ENCODE data around the gene KDM1A. TPM values are rescaled to one million over a fixed set of nuclear protein-coding genes. Genes with fewer than 3 reads are reported as not detected.
A peak's percentile ranks its signal among the peaks of the same experiment; 100 is the strongest.

Gene KDM1A
- total RNA-seq, 1 experiment from 2014 or later = 204 TPM

GRCh38 chr1:23103001-23103889, 84.0 kb downstream of the KDM1A start:
- Histone ChIP-seq H2BK5ac (ENCODE audit: insufficient read length, low read length) (no peak overlapping the region), H3K23me2 (ENCODE audit: insufficient read length, low read depth, low read length, poor library complexity, severe bottlenecking) (no peaks in the 10 kb centered on the region), H3K79me2 (ENCODE audit: insufficient read depth, low read length) (no peaks in the 10 kb centered on the region), H2BK20ac (ENCODE audit: low read depth, low read length, poor library complexity, severe bottlenecking) (no peak overlapping the region), H3K27me3 (ENCODE audit: insufficient read depth, low read length) (no peaks in the 10 kb centered on the region), H3T11ph (ENCODE audit: low read length) (no peak overlapping the region), H4K8ac (replicated peaks; ENCODE audit: insufficient read length, low read depth, low read length) (no peak overlapping the region), H3K9me3 (ENCODE audit: control insufficient read depth, low read depth, low read length) (no peaks in the 10 kb centered on the region), H3K18ac (ENCODE audit: insufficient read length, low read depth, low read length) (no peak overlapping the region), H3K79me1 (ENCODE audit: insufficient read depth, low read depth, low read length, poor library complexity, severe bottlenecking) (peaks cover 3% of the 10 kb centered on the region), H2BK120ac (ENCODE audit: low read depth, low read length, poor library complexity, severe bottlenecking) (no peak overlapping the region), H3K4ac (ENCODE audit: low read depth, low read length) (no peak overlapping the region), H3K4me1 (ENCODE audit: insufficient read depth, low read length) (peaks cover 10% of the 10 kb centered on the region; the same call in 1 of the 2 replicates), H3K9ac (ENCODE audit: extremely low read depth, insufficient read length, low read length) (no peak overlapping the region), H3K4me2 (ENCODE audit: insufficient read depth, insufficient read length, low read length) (no peak overlapping the region), H2BK12ac (ENCODE audit: insufficient read length, low read depth, low read length) (no peak overlapping the region), H3K14ac (ENCODE audit: insufficient read depth, low read length) (no peak overlapping the region), H3K56ac (ENCODE audit: insufficient read length, low read depth, low read length) (no peak overlapping the region), H4K20me1 (ENCODE audit: control insufficient read depth, insufficient read depth, insufficient read length) (no peaks in the 10 kb centered on the region), H2BK15ac (ENCODE audit: low read depth, low read length) (no peak overlapping the region), H4K91ac (ENCODE audit: insufficient read length, low read depth, low read length) (no peak overlapping the region), H4K5ac (ENCODE audit: insufficient read length, low read depth, low read length) (no peak overlapping the region), H3K23ac (ENCODE audit: insufficient read length, low read depth, low read length) (no peak overlapping the region), H2AK5ac (ENCODE audit: insufficient read length, low read length) (no peak overlapping the region), H2AFZ (ENCODE audit: low read length) (no peak overlapping the region), H3K27ac (ENCODE audit: insufficient read length, low read depth, low read length) (no peak overlapping the region)
- peaks cover 6 to 22% (median 20%) of the 10 kb centered on the region in 3 experiments; a peak in 5 of 7 replicates for H3K36me3 Mint-ChIP-seq (ENCODE audit: insufficient read depth in 1 of 3, low read depth in 3 of 3)
- WGBS (ENCODE audit: extremely low coverage, insufficient read length, low lambda C conversion rate) = no CpG with 5 or more reads among the region's 10 CpGs
- no peaks in the 10 kb centered on the region for H3K27me3 Mint-ChIP-seq (ENCODE audit: low read depth)
- peaks cover 18 to 31% of the 10 kb centered on the region in 2 experiments for H3K4me1 Mint-ChIP-seq
- DNase-seq = no peak
- peak overlapping the region; percentile 20 to 75 (median 39); a peak in 4 of 7 replicates for H3K27ac Mint-ChIP-seq
- TF ChIP-seq, protein P1, sequence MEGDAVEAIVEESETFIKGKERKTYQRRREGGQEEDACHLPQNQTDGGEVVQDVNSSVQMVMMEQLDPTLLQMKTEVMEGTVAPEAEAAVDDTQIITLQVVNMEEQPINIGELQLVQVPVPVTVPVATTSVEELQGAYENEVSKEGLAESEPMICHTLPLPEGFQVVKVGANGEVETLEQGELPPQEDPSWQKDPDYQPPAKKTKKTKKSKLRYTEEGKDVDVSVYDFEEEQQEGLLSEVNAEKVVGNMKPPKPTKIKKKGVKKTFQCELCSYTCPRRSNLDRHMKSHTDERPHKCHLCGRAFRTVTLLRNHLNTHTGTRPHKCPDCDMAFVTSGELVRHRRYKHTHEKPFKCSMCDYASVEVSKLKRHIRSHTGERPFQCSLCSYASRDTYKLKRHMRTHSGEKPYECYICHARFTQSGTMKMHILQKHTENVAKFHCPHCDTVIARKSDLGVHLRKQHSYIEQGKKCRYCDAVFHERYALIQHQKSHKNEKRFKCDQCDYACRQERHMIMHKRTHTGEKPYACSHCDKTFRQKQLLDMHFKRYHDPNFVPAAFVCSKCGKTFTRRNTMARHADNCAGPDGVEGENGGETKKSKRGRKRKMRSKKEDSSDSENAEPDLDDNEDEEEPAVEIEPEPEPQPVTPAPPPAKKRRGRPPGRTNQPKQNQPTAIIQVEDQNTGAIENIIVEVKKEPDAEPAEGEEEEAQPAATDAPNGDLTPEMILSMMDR (conservative IDR thresholded peaks at IDR 0.05) = no peak
- H3K9me3 Mint-ChIP-seq = no peaks in the 10 kb centered on the region
- no peak overlapping the region for H3K4me3 Mint-ChIP-seq

Data from H9 (cell line).